HG02884 (cell line): Measurements from ENCODE around the gene LMOD1.
"Not testable (repeated sequence)": the region's sequence is repeated elsewhere in the genome, so short reads cannot be mapped to it uniquely, and the experiment has no call there.

Experiments used
- ATAC-seq: cut with Tn5 transposase; IDR thresholded peaks from one replicate; pipeline ENCODE4 v1.9.1; 2021; ENCODE audit warnings: mild to moderate bottlenecking, moderate library complexity; ENCODE audit not compliant: unreplicated experiment

LMOD1 gene

DNA sequence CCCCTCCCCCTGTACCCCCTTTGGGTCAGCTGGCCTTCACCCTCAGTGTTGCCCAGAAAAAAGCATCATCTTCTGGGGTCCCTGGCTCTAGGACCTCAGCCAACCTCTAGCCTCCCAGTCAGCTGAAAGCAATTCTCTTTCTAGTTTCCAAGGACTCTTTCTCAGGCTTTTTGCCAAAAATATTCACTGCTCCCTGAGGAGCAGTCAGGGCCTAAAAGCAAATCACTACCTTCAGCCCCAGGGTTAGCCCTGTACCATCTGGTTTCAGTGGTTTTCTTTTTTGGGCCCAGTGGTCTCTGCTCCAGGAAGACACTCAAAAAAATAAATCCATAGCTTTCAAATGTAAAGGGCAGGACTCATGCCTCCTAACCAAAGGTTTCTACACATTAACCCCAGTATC, 3.1 kb upstream of the LMOD1 start:
- ATAC-seq: no peak

DNA sequence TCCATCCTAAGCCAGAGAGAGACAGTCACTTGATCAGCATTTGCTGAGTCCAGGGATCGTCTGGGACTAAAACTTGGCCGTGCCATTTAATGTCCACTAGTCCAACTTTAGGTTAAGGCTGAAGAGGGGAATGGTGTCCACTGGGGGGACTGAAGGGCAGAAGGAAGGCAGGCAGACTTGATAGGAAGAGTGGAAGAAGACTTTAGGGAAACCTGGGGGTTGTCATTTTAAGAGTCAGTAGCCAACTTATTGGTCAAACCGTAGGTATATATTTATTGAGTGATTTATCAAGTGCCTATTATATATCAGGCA, 1.3 kb upstream of the LMOD1 start:
- ATAC-seq: no peak

DNA sequence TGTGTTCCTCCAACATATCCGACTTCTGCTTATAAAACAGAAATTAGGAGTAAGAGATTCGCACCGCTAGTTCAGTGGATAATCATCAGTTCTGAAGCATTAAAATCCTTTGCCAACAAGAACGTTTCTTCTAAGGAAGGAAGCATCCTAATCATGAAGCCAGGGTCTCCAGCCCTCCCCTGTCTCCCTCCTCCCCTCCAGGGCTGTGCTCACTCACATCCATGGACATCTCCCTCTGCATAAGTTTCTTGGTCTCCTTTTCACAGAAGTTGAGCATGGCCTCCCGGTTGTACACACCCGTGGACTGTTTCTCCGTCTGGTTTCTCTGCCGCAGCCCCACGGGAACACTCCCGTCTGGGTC, 505 bp downstream of the LMOD1 start:
- no peak for ATAC-seq

DNA sequence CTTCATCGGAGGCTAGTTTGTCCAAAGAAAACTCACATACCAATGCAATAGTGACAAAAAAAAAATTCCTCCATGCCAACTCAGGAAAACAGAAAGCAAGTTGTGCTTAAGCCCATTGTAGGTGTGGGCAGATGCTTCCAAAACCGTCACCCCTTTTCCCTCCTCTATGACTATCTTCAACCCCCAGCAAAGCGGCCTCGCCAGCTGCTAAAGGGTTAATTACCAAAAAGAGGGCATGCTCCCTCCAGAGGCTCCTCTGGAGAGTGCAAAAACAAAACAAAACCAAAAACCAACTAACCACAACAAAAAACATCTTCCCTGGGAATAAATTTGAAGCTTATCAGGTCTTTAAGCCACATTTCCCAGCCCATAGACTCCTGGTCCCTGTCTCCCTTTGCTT, 1.2 kb downstream of the LMOD1 start:
- no peak for ATAC-seq

DNA sequence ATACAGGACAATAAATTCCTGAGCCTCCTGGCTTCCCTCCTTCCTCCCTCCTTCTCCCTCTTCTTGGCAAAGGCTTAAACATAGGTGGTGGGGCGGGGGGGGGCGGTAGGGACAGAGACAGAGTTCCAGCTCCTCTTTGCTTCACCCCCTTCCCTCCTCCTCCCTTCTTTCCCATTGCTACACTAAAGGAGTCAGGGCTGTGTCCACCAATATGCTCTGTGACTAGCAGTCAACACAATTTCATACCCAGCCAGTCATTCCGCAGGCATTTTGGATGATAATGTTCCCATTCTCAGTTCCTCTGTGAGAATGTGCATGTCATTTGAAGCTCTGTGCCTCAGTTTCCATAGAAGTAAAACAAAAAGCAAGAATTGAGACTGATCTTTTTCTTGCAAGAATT, 1.7 kb downstream of the LMOD1 start:
- ATAC-seq: no peak

DNA sequence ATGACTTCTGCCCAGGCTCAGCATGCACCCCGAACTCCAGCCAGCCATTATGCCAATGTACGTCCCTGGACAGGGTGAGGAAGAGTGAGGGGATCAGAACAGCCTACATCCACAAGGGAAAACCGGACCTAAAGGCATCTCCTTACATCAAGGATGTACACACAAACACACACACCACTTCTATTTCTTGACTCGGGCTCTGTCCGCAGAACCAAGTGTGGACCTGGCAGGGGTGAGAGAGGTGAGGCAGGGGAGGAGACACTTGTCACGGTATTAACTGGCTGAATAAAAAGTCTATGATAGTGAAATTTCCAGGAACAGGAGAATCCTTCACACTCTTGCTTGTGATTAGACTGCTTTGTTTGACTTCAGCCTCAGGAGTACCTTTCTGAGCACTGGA, 2.3 kb downstream of the LMOD1 start:
- no peak for ATAC-seq

DNA sequence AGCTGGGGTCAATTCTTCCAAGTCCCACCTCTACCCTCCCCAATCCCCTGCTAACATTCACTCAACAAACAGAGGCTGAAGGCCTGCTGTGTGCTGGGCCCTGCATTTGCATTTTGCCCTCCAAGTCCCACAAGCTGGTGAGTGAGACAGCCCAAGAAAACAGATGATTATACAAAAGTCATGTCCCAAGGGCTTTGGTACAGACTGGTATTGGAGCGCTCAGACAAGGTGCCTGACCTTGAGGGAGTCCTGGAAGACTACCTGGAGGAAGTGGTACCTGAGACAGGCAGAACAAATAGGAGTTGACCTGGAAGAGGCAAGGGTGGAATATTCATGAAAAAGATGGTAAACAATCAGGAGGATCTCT, 4.2 kb downstream of the LMOD1 start:
- ATAC-seq: no peak

DNA sequence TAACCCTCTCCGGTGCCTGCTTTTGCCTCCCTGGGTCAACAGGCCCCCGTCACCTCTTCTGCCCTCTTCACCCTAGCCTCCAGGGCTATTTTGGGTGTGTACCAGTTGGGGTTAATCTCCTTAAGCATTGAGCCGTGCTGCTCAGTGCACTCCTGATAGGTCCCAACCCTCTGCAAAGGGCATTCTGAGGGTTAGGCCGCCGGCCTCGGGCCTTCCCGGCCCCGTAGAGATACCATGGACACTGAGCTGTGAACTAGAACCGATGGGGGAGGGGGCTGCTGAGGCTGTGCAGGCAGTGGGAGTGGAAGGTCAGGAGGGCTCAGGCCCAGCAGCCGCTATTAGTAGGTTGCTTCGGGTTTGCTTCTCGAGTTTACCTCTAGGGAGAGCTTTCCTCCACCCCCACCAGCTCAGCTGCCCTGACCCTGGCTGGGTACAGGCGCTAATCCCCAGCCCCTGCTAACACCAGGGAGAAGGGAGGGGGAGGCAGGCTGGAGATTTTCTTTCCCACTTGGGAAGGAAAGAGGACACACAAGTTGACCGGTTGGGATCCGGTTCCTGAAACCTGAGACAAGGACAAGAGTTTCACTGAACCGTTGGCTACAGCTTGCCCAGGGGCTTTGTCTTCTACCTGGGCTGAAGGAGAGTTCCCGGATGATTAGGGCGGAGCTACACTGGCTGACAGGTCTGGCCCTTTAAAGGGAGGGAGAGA, 4.8 kb downstream of the LMOD1 start:
- no peak for ATAC-seq

DNA sequence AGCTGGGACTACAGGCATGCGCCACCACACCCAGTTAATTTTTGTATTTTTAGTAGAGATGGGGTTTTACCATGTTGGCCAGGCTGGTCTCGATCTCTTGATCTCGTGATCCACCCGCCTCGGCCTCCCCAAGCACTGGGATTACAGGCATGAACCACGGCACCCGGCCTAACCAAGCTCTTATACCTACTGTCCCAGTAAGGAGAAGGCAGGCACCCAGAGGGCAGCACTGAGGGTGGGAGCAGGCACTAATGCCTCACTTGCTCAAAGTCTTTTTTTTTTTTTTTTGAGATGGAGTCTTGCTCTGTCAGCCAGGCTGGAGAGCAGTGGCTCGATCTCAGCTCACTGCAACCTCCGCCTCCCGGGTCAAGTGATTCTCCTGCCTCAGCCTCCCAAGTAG, 6.0 kb downstream of the LMOD1 start:
- ATAC-seq: not testable (repeated sequence)

DNA sequence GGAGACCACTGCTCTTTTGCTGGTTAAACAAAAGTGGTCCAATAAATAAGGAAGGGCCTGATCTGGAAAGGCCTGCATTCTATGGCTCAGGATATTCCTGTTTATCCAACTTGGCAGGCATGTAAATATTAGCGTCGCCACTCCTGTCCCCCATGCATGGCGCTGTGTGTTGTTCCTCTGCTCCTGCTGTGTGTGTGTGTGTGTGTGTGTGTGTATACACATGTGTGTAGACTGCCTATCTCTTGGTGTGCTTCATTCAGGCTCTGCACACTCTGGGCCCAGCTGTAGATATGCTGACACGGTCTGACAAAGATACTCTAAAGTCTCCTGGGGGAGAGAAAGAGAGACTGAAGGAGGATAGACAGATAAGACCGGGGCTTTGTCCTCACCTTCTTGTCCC, 6.8 kb downstream of the LMOD1 start:
- no peak for ATAC-seq

DNA sequence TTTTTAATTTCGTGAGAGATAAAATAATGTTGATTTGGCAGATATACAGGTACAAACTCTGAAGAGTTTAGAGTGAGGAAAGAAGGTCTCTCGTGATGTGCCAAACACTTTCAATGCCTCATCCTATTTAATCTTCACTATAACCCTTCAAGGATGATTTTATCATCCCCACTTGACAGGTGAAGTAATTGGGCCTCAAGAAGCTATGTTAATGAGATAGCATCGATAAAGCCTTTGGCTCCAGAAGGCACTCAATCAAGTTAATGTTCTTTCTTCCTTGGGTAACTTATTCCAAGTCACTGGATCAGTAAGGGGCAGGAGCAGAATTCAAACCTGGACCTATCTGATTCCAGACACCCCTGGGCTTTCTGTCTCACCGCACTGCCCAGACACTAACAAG, 7.2 kb downstream of the LMOD1 start:
- ATAC-seq: no peak

DNA sequence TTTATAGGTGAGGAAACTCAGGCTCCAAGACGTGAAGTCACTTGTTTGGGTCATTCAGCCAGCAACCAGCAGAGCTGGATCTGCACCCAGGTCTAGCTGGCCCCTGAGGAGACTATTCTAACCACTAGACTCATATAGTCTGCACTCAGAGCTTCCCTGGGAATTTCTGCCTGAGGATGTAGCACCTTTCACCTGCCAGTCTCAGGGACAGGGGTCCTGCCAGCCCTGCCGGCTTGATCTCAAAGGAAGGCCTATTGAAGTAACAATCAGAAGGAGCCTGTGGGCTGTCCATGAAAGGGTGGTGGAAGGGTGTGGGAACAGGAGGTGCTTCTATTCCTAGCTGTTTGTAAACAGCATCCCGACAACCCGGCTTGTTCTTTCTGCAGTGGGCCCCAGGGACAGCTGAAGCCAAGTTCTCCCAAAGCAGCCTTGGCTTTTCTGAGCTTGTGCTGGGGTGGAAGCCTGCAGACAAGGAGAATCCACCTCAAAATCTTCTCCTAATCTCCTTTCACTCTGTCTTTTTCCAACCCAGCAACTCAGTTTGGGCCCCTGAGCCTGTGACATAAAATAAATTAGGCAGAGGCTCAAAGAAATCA, 7.8 kb downstream of the LMOD1 start:
- ATAC-seq: no peak

DNA sequence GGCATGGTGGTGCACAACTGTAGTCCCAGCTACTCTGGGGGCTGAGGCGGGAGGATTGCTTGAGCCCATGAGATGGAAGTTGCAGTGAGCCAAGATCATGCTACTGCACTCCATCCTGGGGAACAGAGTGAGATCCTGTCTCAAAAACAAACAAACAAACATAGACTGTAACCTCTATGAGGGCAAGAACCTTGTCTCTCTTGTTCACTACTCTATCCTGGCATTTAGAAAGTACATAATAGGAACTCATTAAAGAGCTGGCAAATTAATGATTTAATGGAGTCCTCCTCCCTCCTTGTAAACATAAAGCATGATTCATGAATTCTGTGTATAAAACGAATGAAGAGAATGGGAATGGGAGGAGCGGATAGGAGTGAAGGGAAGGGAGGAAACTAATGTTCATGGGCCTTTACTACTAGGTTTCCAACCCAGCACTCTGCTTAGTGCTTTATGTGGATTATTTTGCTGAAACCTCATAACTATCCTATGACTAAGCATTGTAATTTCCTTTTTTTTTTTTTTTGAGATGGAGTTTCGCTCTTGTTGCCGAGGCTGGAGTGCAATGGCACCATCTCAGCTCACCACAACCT, 8.6 kb downstream of the LMOD1 start:
- no peak for ATAC-seq

DNA sequence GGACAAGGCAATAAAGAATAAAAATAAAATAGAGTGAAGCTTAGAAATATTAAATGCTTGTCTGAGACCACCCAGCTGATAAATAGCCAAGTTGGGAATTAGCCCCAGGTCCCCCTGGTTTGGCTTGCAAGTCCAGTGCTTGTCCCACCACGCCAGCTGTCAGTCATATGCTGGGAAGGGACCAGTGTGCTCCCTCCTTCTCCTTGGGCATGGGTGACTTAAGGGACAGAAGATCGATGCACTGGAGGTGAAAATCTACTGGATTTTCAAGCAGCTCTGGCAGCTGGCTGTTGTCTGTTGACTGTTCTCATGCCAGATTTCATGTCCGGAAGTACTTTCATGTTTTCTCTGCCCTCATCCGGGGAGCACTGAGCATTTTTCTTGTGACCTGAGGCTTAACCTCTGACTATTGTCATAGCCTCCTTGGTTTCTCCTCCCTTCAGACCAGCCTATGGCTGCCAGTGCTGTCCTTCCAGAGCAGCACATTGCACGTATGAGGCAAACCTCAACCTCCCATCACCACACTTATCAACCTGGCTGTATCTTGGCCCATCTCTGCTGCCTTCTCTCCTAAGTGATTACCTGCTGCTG, 12.4 kb downstream of the LMOD1 start:
- no peak for ATAC-seq

DNA sequence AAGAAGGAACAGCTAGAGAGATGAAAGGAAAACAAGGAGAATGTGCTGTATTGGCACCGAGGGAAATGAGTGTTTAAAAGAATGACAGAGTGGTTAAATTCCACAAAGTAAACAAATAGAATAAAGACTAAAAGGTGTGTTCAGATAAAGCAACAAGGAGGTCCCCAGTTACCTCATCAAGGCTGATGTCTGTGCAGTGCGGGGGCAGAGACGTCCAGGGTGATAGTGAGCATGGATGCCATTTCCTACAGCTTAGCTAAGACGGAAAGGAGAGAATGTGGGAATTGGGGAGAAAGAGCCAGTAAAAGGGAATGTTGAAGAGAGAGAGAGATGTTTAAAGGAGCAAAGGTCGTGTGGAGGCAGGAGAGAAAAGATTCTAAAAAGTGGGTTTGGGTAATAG, 15.5 kb downstream of the LMOD1 start:
- no peak for ATAC-seq

DNA sequence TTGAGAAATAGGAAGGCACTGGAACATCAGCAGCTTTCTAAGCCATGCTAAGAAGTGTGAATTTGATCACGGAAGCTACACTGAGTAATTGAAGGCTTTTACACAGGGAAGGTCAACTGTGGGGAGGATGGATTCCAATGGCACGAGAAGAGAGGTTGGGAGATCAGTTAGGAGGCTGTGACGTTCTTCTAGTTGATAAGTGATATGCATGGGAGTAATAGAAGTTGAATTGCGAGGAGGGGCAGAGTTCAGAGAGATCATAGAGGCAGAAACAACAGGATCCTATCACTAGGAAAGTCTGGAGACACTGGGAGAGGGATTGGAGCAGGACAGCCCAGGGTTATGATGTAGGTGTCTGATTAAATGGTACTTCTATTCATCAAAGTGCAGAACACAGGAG, 16.2 kb downstream of the LMOD1 start:
- no peak for ATAC-seq

DNA sequence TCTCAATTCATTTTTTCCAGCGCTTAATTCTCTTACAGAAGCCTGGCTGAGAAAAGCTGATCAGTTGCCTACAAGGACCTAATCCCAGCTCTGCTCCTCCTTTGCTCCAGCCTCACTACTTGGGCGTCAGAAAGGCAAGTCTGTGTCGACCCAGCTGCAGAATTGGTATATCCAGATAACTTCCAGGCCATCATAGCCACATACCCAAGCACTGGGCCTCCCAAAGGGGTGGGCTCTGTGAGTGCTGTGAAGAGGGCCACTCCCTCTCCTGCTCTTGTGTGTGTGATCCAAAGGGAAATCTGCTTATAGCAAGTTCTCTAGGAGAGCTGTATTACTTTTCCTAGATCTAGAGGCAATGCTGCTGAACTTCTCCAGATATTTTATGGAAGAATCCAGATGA, 18.1 kb downstream of the LMOD1 start:
- no peak for ATAC-seq

DNA sequence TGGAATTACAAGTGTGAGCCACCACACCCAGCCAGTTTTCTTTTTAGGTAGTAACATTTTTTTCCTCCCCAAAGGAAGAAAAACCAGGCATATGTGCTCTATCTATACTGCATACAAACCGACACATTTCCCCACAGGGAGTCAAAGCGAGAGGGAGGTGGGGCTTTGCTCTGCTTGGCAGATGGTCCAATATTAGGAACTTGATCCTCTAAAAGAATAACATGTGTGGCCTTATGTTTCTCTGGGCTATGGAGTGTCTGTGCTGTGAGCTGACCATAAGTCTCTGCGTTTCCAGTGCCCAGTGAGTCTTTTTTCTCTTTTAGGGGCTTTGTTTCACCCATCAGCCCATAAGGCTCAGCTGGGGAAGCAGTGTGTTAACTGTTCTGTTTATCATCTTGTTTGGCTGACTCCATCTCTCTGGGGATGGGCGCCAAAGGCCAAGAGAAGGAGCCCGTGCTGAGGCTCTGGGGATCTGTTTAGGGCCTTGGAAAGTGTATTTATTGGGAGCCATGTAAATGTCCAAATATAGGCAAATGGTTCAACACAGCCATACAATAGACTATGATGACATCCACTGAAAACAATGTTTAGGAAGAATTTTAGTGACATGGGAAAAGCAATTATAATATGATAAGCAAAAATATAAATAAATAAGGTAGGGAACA, 20.2 kb downstream of the LMOD1 start:
- ATAC-seq: no peak

DNA sequence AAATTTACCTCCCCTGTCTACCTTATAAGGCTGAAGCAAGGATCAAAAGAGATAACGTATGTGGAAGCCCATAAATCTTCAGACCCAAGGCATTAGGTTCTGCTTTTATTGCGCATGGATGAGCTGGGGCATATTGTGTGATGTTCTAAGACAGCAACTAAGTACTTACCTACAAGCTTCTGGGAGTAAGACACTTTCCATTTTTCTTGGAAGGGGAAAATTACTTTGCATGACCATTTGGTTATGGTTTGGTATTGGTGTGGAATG, 21.1 kb downstream of the LMOD1 start:
- no peak for ATAC-seq

DNA sequence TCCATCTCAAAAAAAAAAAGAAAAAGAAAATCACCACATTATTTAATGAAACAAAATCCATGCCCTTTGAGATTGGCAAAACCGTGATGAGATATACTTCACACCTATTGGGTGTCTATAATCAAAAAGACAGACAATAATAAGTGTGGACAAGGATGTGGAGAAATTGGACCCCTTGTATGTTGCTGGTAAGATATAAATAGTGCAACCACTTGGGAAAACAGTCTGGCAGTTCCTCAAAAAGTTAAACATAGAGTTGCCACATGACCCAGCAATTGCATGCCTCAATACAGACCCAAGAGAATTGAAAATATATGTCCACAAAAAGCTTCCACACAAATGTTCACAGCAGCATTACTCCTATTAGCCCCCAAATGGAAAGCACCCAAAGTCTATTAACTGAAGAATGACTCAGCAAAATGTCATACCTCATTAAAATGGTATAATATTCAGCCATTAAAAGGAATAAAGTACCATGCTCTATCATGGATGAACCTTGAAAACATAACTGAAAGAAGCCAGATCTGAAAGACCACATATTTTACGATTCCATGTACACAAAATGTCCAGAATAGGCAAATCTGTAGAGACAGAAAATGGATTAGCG, 24.3 kb downstream of the LMOD1 start:
- ATAC-seq: no peak

DNA sequence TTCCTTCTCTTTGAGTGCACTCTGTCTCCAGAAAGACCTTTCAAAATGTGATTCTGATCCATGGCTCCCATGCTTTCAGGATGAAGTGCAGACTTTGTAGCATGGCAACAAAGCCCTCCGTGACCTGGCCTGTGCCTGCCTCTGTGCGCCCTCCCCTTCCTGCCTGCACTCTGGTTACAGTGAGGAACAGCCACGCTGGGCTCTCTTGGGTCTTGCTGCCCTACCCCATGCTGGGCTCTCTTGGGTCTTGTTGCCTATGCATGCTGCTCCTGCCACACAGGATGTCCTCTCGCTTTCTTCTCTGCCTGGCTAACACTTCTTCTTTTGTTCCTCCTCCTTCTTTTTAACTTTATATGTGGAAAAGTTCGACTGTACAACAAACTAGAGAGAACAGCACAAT, 28.0 kb downstream of the LMOD1 start:
- ATAC-seq: no peak
